HG03520 (cell line): ENCODE results near the gene NSRP1.
"Not testable (repeated sequence)": the region's sequence is repeated elsewhere in the genome, so short reads cannot be mapped to it uniquely, and the experiment has no call there.

Experiments used
- ATAC-seq: cut with Tn5 transposase; IDR thresholded peaks from one replicate; pipeline ENCODE4 v1.9.1; 2021; ENCODE audit warnings: mild to moderate bottlenecking, moderate library complexity; ENCODE audit not compliant: unreplicated experiment

Gene NSRP1

GRCh38 chr17:30176855-30177254 lies 60.2 kb downstream of the NSRP1 start:
- ATAC-seq, result no peak

- no peak for ATAC-seq
These were observed 70.1 kb downstream of the NSRP1 start for GRCh38 chr17:30186761-30187160.

DNA sequence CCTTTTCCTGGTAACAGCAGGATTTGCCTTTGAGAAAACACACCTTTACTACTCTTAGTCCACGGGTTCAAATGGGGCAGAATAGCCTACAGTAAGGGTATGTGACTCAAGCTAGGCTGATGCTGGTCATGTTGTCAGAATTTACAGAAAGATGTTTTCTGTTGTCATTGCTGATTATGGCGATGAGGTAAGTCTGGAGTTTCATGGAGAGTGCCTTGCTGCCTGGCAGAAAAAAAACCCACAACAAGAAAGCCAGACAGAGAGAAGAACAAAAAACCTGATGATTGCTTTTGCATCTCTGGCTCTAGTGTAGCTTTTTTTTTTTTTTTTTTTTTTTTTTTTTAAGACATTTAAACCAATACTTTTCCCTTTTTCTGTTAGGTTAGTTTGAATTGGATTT lies 71.0 kb downstream of the NSRP1 start:
- ATAC-seq, result no peak

GRCh38 chr17:30188211-30188939 lies 71.8 kb downstream of the NSRP1 start:
- ATAC-seq, result no peak

- ATAC-seq, result no peak
These were observed 74.5 kb downstream of the NSRP1 start for GRCh38 chr17:30191072-30191471.

- no peak for ATAC-seq
These were observed 79.9 kb downstream of the NSRP1 start for GRCh38 chr17:30196504-30196903.

- ATAC-seq, result no peak
These were observed 80.8 kb downstream of the NSRP1 start for GRCh38 chr17:30197416-30197815.

- ATAC-seq, result no peak
These were observed 83.0 kb downstream of the NSRP1 start for GRCh38 chr17:30199600-30199999.

DNA sequence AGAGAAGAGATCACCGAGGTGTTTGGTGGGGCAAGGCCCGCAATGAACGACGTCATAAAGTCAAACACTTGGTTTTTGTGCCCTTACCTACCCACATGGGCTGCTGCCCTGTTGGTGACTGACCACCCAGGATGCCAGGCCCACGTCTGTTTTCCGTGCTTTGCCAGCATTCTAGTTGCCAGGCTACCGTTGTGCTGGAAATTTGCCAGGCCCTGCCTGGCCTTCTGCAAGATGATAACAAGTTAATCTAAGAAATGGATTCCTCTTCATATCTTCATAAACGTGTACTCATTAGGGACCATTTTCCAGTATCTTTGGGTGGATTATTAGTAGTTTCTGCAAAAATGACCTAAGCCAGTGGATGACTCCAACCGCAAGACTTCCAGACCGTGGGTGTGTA lies 83.5 kb downstream of the NSRP1 start:
- ATAC-seq, result no peak

DNA sequence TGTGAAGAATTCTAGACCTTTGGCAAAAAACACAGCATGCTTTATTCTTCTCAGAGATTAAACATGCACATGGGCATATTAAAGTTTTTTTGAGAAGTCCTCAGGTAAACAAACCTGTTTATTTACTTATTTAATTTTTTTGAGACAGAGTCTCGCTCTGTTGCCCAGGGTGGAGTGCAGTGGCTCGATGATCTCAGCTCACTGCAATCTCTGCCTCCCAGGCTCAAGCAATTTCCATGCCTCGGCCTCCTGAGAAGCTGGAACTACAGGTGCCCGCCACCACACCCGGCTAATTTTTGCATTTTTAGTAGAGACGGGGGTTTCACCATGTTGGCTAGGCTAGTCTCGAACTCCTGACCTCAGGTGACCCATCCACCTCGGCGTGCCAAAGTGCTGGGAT lies 84.0 kb downstream of the NSRP1 start:
- not testable (repeated sequence) for ATAC-seq

- ATAC-seq, result no peak
These were observed 86.9 kb downstream of the NSRP1 start for GRCh38 chr17:30203471-30203981.

- no peak for ATAC-seq
These were observed 91.0 kb downstream of the NSRP1 start for GRCh38 chr17:30207655-30208054.

GRCh38 chr17:30208214-30208613 lies 91.6 kb downstream of the NSRP1 start:
- ATAC-seq, result no peak

- no peak for ATAC-seq
These were observed 93.3 kb downstream of the NSRP1 start for GRCh38 chr17:30209930-30210329.

DNA sequence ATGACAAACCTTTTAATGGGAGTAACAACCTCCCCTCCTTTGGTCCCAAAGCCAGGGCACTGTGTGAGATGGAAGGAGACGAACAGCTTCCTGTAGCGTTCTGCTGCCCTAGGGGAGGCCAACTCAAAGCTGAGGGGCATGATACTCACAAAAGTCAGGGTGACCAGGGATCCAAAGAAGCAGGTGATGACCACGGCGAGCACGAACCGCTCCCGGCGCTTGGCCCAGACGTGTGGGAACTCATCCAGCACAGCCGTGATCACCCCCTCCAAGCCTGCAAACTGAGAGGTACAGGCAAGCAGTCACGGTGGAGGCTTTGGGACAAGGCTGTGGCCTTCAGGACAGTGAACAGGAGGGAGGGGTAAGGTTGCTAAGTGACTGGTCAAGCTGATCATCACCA lies 93.8 kb downstream of the NSRP1 start:
- no peak for ATAC-seq

DNA sequence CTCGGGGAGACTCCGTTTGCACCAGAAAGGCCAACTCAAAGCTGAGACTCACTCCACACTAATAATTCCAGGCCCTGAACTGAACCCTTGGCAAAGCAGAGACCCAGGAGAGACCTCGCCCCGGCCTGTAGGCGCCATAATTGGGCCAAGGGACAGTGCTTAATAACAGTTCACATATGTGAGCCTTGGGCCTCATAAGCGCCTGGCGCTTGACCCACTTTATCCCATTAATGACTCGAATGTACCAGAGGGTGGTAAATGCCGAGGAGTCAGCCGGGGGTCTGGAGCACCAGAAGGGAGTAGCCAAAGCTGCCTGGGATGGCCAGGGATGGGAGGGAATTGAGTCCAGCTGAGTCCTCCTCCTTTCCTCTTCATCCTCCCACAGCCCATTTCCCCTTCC lies 94.3 kb downstream of the NSRP1 start:
- no peak for ATAC-seq

- no peak for ATAC-seq
These were observed 94.8 kb downstream of the NSRP1 start for GRCh38 chr17:30211371-30211770.

- ATAC-seq, result no peak
These were observed 96.1 kb downstream of the NSRP1 start for GRCh38 chr17:30212750-30213149.

DNA sequence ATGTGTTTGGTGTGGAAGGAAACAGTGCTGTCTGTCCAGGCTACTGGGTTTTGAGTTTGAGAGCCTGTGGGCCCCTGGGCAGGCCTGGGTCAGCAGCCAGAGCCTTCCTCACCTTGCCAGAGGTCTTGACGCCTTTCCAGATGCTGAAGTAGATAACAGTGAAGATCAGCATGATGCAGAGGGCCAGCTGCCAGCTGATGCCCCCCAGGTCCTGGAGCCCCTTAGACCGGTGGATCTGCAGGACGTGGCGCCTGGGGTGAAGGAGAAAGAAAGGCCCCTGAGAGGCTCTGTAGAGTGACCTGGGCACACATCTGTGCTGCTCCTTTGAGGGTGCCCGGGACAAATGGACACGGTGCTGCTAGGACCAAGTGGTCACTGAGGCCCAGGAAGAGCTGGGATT lies 100.4 kb downstream of the NSRP1 start:
- ATAC-seq, result no peak

DNA sequence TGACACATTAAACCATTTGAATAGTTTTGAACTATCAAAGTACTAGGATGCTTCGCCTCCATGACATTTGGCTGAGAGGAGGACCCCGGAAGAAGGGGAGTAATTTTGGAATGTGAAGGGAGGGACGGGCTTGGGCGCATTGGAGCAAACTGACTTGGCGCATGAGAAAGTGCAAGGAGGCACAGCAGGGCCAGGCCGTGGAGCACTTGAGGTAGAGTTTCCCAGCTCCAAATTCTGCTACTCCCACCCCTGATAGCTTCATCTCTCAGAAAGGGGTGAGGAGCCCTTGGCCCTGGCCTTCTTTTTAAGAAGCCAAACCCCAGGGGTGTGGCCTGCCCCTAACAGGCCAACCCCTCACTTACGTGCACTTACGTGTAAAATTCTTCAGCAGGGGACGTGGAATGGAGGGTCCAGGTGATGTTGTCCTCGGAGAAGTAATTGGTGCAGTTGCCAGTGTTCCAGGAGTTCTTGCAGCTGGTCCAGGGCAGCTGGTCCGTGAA lies 101.2 kb downstream of the NSRP1 start:
- no peak for ATAC-seq

DNA sequence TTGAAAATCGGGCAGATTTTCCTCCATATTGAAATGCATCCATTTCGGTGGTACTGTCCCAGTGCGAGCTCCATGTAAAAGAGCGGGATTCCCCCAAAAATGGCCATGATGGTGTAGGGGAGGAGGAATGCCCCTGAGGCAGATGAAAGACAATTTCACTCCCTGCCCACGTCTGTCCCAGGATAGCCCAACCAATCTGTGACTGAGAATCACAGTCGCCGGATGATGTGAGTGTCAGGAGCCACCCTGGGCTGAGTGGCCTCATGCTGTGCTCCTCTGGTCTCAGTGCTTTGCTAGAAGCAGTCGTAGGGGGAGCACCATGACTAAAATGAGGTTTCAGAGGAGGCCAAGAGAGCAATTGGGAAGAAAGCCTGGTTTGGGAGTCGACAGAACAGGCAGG lies 102.2 kb downstream of the NSRP1 start:
- no peak for ATAC-seq

DNA sequence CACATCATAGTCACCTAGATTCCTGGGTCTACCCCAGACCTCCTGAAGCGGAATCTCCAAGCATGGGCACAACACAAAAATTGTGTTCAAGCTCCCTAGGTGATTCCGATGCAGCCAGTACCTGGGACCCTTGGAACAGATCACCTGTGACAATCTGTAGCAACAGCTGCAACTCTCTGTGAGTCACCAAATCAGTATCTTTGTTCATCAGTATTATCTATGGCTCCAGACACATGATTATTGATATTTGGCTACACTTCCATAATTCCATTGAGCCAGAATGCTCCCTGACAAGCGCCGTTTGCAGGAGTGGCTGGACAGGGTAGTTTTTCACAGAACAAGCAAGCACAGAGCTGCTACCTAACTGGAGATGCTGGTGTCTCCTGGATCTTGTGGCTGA lies 102.7 kb downstream of the NSRP1 start:
- ATAC-seq, result no peak

- no peak for ATAC-seq
These were observed 103.2 kb downstream of the NSRP1 start for GRCh38 chr17:30219833-30220232.
